NCI-H510A treated with DMSO at 0.1 percent for 48 hours (cell line): ENCODE data around the gene PRSS1.

ENCODE experiments used
- DNase-seq: peaks from one replicate; lab custom pipeline; 2025; lab: John Stamatoyannopoulos, UW

The PRSS1 gene

GRCh38 chr7:142795339-142795863, 46.1 kb downstream of the PRSS1 start:
- DNase-seq: no peak

GRCh38 chr7:142796001-142796500, 46.8 kb downstream of the PRSS1 start:
- DNase-seq: no peak

- DNase-seq: no peak
Measured at GRCh38 chr7:142796501-142797390, 47.5 kb downstream of the PRSS1 start.

GRCh38 chr7:142797391-142798377, 48.4 kb downstream of the PRSS1 start:
- no peak for DNase-seq

GRCh38 chr7:142798451-142799436, 49.5 kb downstream of the PRSS1 start:
- no peak for DNase-seq

GRCh38 chr7:142799437-142799835, 50.2 kb downstream of the PRSS1 start:
- no peak for DNase-seq

GRCh38 chr7:142800088-142800487, 50.8 kb downstream of the PRSS1 start:
- DNase-seq: no peak

- no peak for DNase-seq
Measured at GRCh38 chr7:142800699-142801260, 51.5 kb downstream of the PRSS1 start.

- DNase-seq: no peak
Measured at GRCh38 chr7:142801601-142802295, 52.5 kb downstream of the PRSS1 start.

- no peak for DNase-seq
Measured at GRCh38 chr7:142802301-142802700, 53.0 kb downstream of the PRSS1 start.
